GM21528 (cell line): Measurements from ENCODE around the gene NOXRED1.
A peak's percentile ranks its signal among the peaks of the same experiment; 100 is the strongest.
"Not testable (repeated sequence)": the region's sequence is repeated elsewhere in the genome, so short reads cannot be mapped to it uniquely, and the experiment has no call there.

Source experiments
- ATAC-seq: cut with Tn5 transposase; IDR thresholded peaks from one replicate; pipeline ENCODE4 v1.9.1; 2021; ENCODE audit warnings: mild to moderate bottlenecking, moderate library complexity; ENCODE audit not compliant: unreplicated experiment, low FRiP score

NOXRED1 gene

DNA sequence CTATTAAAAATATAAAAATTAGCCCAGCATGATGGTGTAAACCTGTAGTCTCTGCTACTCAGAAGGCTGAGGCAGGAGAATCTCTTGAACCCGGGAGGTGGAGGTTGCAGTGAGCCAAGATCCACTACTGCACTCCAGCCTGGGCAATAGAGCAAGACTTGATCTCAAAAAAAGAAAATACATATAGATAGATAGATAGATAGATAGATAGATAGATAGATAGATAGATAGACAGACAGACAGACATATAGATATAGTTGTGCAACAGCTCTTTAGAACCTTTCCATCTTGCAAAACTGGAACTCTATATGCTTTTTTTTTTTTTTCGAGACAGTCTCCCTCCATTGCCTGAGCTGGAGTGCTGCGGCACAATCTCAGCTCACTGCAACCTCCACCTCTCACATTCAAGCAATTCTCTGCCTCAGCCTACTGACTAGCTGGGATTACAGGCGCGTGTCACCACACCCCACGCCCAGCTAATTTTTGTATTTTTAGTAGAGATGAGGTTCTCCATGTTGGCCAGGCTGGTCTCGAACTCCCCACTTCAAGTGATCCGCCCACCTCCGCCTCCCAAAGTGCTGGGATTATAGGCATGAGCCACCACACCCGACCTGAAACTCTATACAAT is 7.8 kb downstream of the NOXRED1 start:
- not testable (repeated sequence) for ATAC-seq

DNA sequence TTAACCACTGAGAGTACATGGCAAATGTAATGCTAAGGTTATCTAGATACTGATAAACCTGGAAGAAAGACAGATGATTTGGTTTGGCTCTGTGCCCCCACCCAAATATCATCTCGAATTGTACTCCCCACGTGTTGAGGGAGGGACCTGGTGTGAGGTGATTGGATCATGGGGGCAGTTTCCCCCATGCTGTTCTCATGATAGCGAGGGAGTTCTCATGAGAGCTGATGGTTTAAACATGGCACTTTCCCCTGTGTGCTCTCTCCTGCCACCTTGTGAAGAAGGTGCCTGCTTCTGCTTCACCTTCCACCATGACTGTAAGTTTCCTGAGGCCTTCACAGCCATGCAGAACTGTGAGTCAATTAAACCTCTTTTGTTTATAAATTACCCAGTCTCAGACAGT is 14.2 kb downstream of the NOXRED1 start:
- ATAC-seq, result no peak

DNA sequence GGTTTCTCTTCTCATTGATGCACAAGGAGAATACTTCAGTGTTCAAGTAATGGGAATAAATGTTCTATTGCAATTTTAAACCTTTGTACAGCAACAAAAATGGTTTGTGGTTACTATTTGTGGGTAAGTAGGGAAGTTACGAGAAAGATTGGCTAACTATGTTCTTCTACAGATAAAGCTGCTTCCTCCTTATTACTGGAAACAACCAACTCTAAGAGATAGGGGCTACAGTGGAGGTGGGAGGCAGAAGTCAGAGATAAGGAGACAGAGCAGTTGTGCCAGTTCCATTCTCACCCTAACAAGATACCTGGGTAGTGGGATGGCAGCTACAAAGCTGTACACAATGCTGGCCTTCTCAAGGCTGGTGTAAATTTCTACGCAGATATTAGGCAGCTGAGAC is 16.2 kb downstream of the NOXRED1 start:
- ATAC-seq, result no peak

GRCh38 chr14:77406718-77407117 is 16.6 kb downstream of the NOXRED1 start:
- no peak for ATAC-seq

DNA sequence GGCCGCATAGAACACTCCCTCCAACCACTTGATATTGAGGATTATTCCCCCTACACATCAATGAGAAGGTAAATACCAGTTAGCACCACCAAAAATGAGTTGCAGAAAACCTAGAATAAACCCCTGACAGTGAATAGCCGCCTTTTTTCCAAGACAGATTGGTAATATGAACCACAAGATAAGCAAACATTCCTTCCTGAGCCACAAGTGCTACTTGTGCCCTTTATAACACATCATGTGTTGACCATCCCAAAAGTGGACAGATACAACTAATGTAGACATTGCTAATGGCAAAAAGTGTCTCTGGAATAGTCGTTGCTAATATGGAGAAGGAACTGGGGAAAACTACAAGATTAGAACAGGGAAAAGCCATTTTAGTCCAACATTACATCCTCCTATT is 17.2 kb downstream of the NOXRED1 start:
- no peak for ATAC-seq

DNA sequence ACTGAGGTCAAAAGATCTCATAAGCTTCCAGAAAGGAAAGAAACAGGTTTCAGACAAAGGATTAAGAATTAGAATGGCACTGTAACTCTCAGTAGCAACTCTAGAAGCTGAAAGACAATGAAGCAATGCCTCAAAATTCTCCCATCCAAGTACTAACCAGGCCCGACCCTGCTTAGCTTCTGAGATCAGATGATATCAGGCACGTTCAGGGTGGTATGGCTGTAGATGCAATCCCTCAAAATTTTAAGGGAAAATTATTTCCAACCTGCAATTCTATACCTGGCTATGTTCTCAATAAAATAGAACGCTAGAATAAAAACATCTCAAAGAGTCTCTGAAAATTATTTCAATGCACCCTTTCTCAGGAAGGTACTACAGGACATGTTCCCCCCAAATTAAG is 19.6 kb downstream of the NOXRED1 start:
- ATAC-seq, result no peak

GRCh38 chr14:77400216-77400615 is 23.1 kb downstream of the NOXRED1 start:
- no peak for ATAC-seq

DNA sequence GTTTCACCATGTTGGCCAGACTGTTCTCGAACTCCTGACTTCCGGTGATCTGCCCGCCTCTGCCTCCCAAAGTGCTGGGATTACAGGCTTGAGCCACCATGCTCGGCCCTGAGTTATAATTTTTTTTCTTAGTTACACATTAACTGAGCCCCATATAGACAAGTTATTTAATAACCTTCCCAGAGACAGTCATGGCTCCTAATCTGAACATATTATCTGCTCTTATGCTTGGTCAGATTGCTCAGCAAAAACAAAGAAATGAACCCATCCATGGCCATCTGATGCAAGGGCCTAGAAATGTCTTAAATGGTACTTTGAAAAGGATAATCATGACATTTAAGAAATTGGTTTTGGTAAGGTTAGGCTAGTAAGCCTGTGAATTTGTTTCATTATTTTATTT is 33.1 kb downstream of the NOXRED1 start:
- ATAC-seq, result no peak

- ATAC-seq, result no peak
Measured at GRCh38 chr14:77378701-77379100, 44.6 kb downstream of the NOXRED1 start.

GRCh38 chr14:77377502-77377844 is 45.9 kb downstream of the NOXRED1 start:
- ATAC-seq, result no peak

GRCh38 chr14:77376771-77377501 is 46.4 kb downstream of the NOXRED1 start, which contains the start of the genes SAMD15 and TMED8:
SAMD15 (plus strand) TSS chr14:77377379; CDS start chr14:77377419, 40 bp downstream.
TMED8 (minus strand) TSS chr14:77377094; CDS start chr14:77377053, 41 bp downstream.
- peak; percentile 90 for ATAC-seq

- ATAC-seq, result peak; percentile 27
Measured at GRCh38 chr14:77375973-77376770, 47.2 kb downstream of the NOXRED1 start.

DNA sequence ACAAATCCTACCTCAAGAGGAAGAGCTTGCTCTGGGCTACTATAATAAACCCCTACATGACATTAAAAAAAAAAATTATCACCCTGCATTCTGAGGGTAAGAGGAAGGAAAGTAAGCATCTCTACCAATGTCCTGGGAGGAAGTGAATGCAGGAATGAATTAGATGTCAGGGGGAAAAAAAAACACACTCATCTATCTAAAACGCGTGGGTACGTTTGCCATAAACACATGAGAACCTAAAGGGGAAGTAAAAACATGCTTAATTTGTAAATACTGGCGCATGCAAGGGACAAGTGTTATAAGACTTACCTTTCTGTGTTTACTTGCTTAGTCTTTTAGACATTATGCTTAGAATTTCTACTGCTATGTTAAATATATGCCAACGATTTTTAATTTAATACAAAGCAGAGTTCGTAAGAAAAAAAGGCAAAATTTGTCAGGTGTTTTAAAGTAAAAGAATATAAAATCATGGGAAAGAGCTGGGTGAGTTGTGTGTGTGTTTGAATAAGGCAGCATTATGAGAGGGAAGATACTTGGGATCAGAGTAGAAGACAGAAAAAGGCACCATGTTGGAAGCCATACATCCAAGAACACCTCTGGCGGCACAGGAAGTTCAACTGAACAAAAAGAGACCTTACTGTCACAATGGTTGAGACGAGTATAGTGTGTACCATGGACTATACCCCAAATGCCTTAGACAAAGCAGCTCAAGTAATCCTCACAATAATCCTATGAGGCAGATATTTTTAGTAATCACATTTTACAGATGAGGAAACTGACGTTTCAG is 48.0 kb downstream of the NOXRED1 start:
- no peak for ATAC-seq

DNA sequence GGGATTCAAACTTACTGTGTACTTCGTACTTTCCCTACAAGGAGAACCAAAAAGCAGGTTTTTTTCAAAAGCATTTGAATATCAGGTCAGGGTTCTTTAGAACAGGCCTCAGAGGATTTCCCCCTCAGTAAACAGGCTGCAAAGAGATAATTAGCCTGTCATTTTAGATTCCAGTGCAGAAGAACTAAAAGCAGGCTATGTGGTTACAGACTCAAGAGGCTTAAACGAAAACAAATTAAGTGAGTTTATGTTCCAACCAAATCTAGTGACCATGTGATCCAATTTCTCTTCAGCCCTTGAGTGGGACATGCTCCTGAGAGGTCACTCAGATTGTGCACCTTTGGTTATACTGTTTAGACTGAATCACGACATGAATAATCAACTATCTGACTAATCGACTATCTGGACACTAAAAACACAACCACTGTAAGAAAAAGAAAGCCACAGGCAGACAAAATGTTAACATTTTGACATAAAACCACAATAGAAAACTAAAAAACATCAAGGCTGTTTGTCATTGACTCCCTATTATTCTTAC is 51.0 kb downstream of the NOXRED1 start:
- ATAC-seq, result no peak

- no peak for ATAC-seq
Measured at GRCh38 chr14:77369285-77369684, 54.0 kb downstream of the NOXRED1 start.

DNA sequence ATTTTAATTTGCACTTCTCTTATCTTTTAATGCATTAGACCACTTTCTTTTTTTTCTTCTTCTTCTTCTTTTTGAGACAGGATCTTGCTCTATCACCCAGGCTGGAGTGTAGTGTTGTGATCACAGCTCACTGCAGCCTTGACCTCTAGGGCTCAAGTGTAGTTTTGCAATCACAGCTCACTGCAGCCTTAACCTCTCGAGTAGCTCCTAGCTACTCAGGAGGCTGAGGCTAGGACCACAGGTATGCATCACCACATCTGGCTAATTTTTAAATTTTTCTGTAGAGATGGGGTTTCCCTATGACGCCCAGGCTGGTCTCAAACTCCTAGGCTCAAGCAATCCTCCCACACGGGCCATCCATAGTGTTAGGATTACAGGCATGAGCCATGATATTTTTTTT is 59.2 kb downstream of the NOXRED1 start:
- ATAC-seq, result no peak

GRCh38 chr14:77359626-77360025 is 63.7 kb downstream of the NOXRED1 start:
- no peak for ATAC-seq

DNA sequence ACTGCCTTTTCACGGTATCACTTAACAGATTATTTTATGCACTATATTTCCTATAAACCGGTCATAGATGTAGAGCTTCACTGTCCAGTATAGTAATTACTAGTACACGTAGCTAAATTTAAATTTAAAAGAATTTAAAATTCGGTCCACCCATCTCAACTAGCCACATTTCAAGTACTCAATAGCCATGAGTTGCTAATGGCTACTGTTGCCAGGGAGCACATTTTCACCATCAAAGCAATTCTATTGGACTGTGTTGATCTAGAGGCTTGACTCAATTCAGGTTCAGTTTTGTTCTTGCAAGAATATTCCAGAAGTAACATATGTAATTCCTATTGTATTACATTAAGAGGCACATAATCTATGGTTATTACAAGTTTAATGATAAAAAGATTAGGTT is 66.4 kb downstream of the NOXRED1 start:
- ATAC-seq, result no peak

- ATAC-seq, result no peak
Measured at GRCh38 chr14:77355811-77356210, 67.5 kb downstream of the NOXRED1 start.

- no peak for ATAC-seq
Measured at GRCh38 chr14:77353469-77354141, 69.7 kb downstream of the NOXRED1 start.
